Renal cortex interstitium (tissue), 11 donors: ENCODE data around the gene IMPA2. TPM values are rescaled to one million over a fixed set of nuclear protein-coding genes. Genes with fewer than 3 reads are reported as not detected.
"Not testable (repeated sequence)": the region's sequence is repeated elsewhere in the genome, so short reads cannot be mapped to it uniquely, and the experiment has no call there.

Source experiments
- DNase-seq, 11 donors: peaks; one replicate each; pipeline ENCODE4 v3.0.0-alpha.2; 2013; ENCODE audit warnings: low read depth in 9 of 11, low spot score in 4 of 11; ENCODE audit errors: extremely low read depth in 1 of 11
- polyA plus RNA-seq, 3 donors: library from polyadenylated mRNA; unstranded; fragments of 120-200 nt; gene quantifications; one replicate each; pipeline ENCODE4 v1.2.1, GENCODE V29; 2013; ENCODE audit not compliant: insufficient read length in 3 of 3

IMPA2 gene
- polyA plus RNA-seq, 3 donors = 92.3 to 128 (median 97.2) TPM

GRCh38 chr18:11955239-11956029, 25.9 kb upstream of the IMPA2 start:
- DNase-seq = no peak

- no peak for DNase-seq
Measured at GRCh38 chr18:11956371-11957308, 24.7 kb upstream of the IMPA2 start.

- no peak for DNase-seq
Measured at GRCh38 chr18:11957636-11958035, 23.7 kb upstream of the IMPA2 start.

- DNase-seq = not testable (repeated sequence)
Measured at GRCh38 chr18:11959651-11960050, 21.7 kb upstream of the IMPA2 start.

GRCh38 chr18:11960743-11961380, 20.4 kb upstream of the IMPA2 start:
- DNase-seq = no peak

GRCh38 chr18:11962597-11962996, 18.7 kb upstream of the IMPA2 start:
- DNase-seq = no peak

GRCh38 chr18:11963991-11964484, 17.3 kb upstream of the IMPA2 start:
- DNase-seq = no peak

GRCh38 chr18:11969904-11970835, 11.1 kb upstream of the IMPA2 start:
- no peak for DNase-seq

GRCh38 chr18:11970836-11971226, 10.5 kb upstream of the IMPA2 start:
- DNase-seq = not testable (repeated sequence)

- no peak for DNase-seq
Measured at GRCh38 chr18:11972371-11973174, 8.7 kb upstream of the IMPA2 start.

- DNase-seq = no peak
Measured at GRCh38 chr18:11974741-11975325, 6.5 kb upstream of the IMPA2 start.

GRCh38 chr18:11975723-11976122, 5.6 kb upstream of the IMPA2 start:
- DNase-seq = no peak

- DNase-seq = no peak
Measured at GRCh38 chr18:11976315-11977152, 4.8 kb upstream of the IMPA2 start.

- no peak for DNase-seq
Measured at GRCh38 chr18:11977153-11977466, 4.2 kb upstream of the IMPA2 start.

GRCh38 chr18:11978956-11979355, 2.4 kb upstream of the IMPA2 start:
- no peak for DNase-seq

- DNase-seq = no peak
Measured at GRCh38 chr18:11980163-11980493, 1.2 kb upstream of the IMPA2 start.
